ENCODE data around the gene PAK4.

Gene PAK4

DNA sequence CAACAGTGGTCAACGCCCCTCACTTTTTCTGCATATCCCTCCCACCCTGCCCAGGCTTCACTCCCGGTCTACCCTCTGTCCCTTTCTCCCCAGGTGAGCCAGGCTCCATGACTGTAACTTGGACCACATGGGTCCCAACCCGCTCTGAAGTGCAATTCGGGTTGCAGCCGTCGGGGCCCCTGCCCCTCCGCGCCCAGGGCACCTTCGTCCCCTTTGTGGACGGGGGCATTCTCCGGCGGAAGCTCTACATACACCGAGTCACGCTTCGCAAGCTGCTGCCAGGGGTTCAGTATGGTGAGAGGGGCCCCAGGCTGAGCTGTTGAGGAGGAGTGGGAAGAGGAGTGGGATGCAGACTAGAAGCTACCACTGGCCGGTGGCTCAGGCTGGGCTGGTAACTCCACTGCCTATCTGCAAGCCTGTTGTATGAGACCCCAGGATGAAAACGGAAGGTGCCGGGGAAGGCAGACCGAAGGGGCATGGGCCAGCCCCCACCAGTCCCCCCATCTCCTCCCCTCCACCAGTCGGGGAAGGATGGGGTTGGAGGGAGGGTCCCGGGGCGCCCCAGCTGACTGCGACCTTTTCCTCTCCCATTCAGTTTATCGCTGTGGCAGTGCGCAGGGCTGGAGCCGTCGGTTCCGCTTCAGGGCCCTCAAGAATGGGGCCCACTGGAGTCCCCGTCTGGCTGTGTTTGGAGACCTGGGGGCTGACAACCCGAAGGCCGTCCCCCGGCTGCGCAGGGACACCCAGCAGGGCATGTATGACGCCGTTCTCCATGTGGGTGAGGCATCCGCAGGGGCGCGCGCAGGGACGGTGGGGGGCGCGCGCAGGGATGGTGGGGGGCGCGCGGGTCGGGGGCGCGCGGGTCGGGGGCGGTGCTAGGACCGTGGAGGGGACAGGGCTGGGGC, 27.0 kb upstream of the PAK4 start:
- DNase-seq (ENCODE audit: low read depth) = no peak
- TF ChIP-seq MYC (IDR thresholded peaks at IDR 0.05; ENCODE audit: low read depth, low read length) = no peak
- TF ChIP-seq POLR2A (IDR thresholded peaks at IDR 0.05; ENCODE audit: extremely low read depth, insufficient read length) = no peak
- TF ChIP-seq MAX (IDR thresholded peaks at IDR 0.05; ENCODE audit: low read depth, low read length) = no peak
- TF ChIP-seq CTCF (IDR thresholded peaks at IDR 0.05; ENCODE audit: low read depth, low read length) = no peak
- H3K4me3 ChIP-seq (ENCODE audit: low read depth, low read length) = no peak overlapping the region

DNA sequence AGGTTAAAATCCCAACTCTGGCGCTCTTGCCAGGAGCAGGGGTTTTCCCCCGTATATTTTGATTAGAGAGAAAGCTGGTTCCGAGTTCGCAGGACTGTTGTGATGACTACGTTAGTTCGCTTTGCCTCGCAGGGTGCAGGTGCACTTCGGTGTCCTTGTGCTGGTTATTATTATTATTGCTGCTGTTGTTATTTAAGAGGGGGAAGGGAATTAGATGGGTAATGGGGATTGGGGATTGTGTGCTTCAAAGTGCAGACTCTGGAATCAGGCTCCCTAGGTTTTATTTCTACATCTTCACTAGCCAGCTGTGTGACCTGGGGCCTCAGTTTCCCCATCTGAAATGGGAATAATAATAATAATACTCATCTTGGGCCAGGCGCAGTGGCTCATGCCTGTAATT, 26.2 kb upstream of the PAK4 start:
- no peak for DNase-seq (ENCODE audit: low read depth)
- no peak for TF ChIP-seq MYC (IDR thresholded peaks at IDR 0.05; ENCODE audit: low read depth, low read length)
- no peak for TF ChIP-seq MAX (IDR thresholded peaks at IDR 0.05; ENCODE audit: low read depth, low read length)
- no peak overlapping the region for H3K4me3 ChIP-seq (ENCODE audit: low read depth, low read length)

DNA sequence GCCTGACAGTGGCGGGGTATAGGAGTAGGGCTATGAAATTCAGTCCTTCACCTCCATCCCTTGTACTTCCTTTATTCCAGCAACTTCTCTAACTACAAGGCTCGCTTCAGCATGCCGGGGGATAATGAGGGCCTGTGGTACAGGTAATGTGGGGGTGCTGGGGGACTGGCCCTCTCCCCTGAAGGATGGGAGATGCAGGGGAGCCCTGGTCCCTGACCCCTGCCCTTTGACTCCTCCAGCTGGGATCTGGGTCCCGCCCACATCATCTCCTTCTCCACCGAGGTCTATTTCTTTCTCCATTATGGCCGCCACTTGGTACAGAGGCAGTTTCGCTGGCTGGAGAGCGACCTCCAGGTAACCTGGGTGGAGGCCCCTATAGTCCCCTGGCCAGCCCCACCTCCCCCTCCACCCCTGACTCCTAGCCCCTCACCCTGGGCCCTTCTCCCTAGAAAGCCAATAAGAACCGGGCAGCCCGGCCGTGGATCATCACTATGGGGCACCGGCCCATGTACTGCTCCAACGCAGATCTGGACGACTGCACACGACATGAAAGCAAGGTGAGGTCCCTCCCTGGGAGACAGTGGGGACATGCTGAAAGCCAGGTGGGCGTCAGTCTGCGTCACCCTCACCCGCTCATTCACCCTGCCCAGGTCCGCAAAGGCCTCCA, 25.0 kb upstream of the PAK4 start:
- no peak overlapping the region for H3K4me3 ChIP-seq (ENCODE audit: low read depth, low read length)
- DNase-seq (ENCODE audit: low read depth) = no peak
- TF ChIP-seq CTCF (IDR thresholded peaks at IDR 0.05; ENCODE audit: low read depth, low read length) (no peak), MAX (IDR thresholded peaks at IDR 0.05; ENCODE audit: low read depth, low read length) (no peak), MYC (IDR thresholded peaks at IDR 0.05; ENCODE audit: low read depth, low read length) (no peak), POLR2A (IDR thresholded peaks at IDR 0.05; ENCODE audit: extremely low read depth, insufficient read length) (no peak)

GRCh38 chr19:39103151-39103550, 22.4 kb upstream of the PAK4 start:
- DNase-seq (ENCODE audit: low read depth) = no peak
- no peak overlapping the region for H3K4me3 ChIP-seq (ENCODE audit: low read depth, low read length)
- TF ChIP-seq MYC (IDR thresholded peaks at IDR 0.05; ENCODE audit: low read depth, low read length) (no peak), POLR2A (IDR thresholded peaks at IDR 0.05; ENCODE audit: extremely low read depth, insufficient read length) (no peak), MAX (IDR thresholded peaks at IDR 0.05; ENCODE audit: low read depth, low read length) (no peak), CTCF (IDR thresholded peaks at IDR 0.05; ENCODE audit: low read depth, low read length) (no peak)

- H3K4me3 ChIP-seq (ENCODE audit: low read depth, low read length) = no peak overlapping the region
- DNase-seq (ENCODE audit: low read depth) = no peak
- TF ChIP-seq MAX (IDR thresholded peaks at IDR 0.05; ENCODE audit: low read depth, low read length) (no peak), POLR2A (IDR thresholded peaks at IDR 0.05; ENCODE audit: extremely low read depth, insufficient read length) (no peak), MYC (IDR thresholded peaks at IDR 0.05; ENCODE audit: low read depth, low read length) (no peak), CTCF (IDR thresholded peaks at IDR 0.05; ENCODE audit: low read depth, low read length) (no peak)
Measured at GRCh38 chr19:39104186-39104596, 21.4 kb upstream of the PAK4 start.

GRCh38 chr19:39106194-39106593, 19.4 kb upstream of the PAK4 start:
- DNase-seq (ENCODE audit: low read depth) = no peak
- no peak overlapping the region for H3K4me3 ChIP-seq (ENCODE audit: low read depth, low read length)
- TF ChIP-seq CTCF (IDR thresholded peaks at IDR 0.05; ENCODE audit: low read depth, low read length) (no peak), MYC (IDR thresholded peaks at IDR 0.05; ENCODE audit: low read depth, low read length) (no peak), POLR2A (IDR thresholded peaks at IDR 0.05; ENCODE audit: extremely low read depth, insufficient read length) (no peak), MAX (IDR thresholded peaks at IDR 0.05; ENCODE audit: low read depth, low read length) (no peak)

All from NB4 (cell line).